Measurements from ENCODE around the gene FAM43A.

Gene FAM43A

GRCh38 chr3:194664857-194665256, 20.8 kb upstream of the FAM43A start:
- H3K4me3 ChIP-seq (replicated peaks; ENCODE audit: low read depth, low read length) = no peak overlapping the region
- peak; percentile 87 for DNase-seq (ENCODE audit: low read depth)
- peak; percentile 42 for TF ChIP-seq CTCF (IDR thresholded peaks at IDR 0.05; ENCODE audit: low read length, missing control alignments)

DNA sequence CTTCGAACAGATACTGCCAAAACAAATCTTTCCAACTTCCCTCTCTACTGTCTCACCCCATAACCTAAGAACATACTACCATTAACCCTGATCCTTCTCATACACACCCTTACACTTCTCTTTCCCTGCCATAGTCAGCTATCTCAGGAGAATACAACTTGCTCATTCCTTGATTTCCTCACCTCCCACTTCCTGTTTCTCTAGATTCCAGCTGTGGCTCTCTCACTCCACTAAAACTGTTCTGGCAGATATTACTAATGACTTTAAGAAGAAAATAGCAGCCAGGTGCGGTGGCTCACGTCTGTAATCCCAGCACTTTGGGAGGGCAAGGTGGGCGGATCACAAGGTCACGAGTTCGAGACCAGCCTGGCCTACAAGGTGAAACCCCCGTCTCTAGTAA, 18.3 kb upstream of the FAM43A start:
- TF ChIP-seq CTCF (IDR thresholded peaks at IDR 0.05; ENCODE audit: low read length, missing control alignments) = no peak
- H3K4me3 ChIP-seq (replicated peaks; ENCODE audit: low read depth, low read length) = no peak overlapping the region
- peak; percentile 51 for DNase-seq (ENCODE audit: low read depth)

DNA sequence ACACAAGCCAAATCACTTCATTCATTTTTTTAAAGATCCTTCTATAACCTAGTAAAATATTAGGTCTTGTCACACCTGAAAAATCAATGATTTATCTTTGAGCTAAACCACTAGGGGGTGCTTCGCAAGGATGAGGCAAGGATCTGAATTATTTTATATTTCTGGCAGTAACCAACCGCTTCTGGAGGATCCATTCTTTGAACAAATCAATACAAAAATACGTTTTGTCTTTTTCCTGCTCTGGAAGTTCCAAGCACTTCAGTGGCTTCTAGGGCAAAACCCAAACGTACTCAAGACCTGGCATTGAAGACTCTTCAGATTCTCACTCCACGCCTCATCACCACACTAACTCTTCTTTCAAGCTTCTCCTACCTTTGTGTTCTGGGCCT, 14.2 kb upstream of the FAM43A start:
- H3K4me3 ChIP-seq (replicated peaks; ENCODE audit: low read depth, low read length) = peak overlapping the region; percentile 99
- peak; percentile 63 for TF ChIP-seq CTCF (IDR thresholded peaks at IDR 0.05; ENCODE audit: low read length, missing control alignments)
- peak; percentile 56 for DNase-seq (ENCODE audit: low read depth)

DNA sequence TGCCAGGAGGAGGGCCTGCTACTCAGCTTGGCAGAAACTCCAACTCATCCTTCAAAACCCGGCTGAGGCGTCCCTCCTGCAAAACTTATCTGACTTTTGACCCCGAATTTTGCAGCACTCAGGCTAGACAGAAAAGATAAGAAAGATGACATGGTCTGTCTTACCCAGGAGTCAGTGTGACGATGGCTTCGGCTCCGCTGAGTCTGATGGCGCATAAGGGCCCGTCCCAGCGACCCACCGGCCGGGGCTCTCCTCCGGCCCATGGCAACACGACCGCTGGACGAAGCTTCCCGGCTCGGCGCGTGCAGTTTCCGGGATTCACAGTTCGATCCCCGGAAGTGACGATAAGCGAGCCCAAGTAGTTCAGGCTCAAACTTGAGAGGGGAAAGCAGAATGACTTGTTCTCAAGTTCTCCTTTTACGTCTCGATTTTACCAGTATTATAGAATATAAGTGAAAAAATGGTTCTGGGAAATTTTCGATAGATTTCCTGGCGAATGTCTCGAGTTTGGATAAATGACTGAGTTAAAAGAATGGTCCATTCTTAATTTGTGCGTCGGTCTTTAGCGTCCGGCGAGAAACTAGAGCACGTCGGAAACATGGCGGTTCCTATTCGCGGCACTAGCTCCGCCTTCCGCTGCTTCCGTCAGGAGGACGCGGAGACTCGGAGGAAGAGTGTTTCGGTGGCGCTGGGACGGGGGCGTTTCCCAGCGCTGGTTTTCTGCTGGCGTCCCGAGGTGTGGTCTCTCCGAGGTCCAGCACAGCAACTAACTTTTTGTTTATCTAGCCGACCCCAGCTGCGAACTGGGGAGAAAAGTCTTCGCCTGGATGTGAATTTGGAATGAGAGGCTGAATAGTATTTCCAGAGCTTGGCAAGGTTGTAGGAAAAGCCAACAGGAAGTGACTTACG, 13.5 kb upstream of the FAM43A start, which contains the start of gene LSG1:
Gene LSG1, minus strand, starts transcription at position 292 of the 909 bp plus-strand sequence. Its CDS starts 29 bp downstream, at position 263.
- H3K4me3 ChIP-seq (replicated peaks; ENCODE audit: low read depth, low read length) = peak within 1 kb of the TSS; percentile 99
- peak; percentile 98 for DNase-seq (ENCODE audit: low read depth)
- TF ChIP-seq CTCF (IDR thresholded peaks at IDR 0.05; ENCODE audit: low read length, missing control alignments) = no peak

DNA sequence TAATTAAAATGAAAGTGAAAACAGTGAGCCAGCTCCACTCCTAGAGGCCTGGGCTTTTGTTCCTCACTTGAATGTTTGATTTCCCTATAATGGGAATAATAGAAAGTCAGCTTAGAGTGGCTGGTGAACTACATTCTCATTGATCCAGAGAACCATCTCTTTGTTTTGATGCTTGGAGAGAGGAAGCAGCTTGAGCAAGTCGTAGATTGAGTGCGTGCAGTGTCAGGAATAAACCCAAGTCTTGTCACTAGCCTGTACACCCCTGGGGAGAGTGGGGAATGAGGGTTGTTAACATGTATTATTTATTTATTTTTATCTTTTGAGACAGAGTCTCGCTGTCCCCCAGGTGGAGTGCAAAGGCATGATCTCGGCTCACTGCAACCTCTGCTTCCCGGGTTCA, 12.8 kb upstream of the FAM43A start:
- DNase-seq (ENCODE audit: low read depth) = peak; percentile 13
- peak overlapping the region; percentile 99 for H3K4me3 ChIP-seq (replicated peaks; ENCODE audit: low read depth, low read length)
- no peak for TF ChIP-seq CTCF (IDR thresholded peaks at IDR 0.05; ENCODE audit: low read length, missing control alignments)

- H3K4me3 ChIP-seq (replicated peaks; ENCODE audit: low read depth, low read length) = no peak overlapping the region
- no peak for DNase-seq (ENCODE audit: low read depth)
- no peak for TF ChIP-seq CTCF (IDR thresholded peaks at IDR 0.05; ENCODE audit: low read length, missing control alignments)
Measured at GRCh38 chr3:194673761-194674160, 11.9 kb upstream of the FAM43A start.

Data from fibroblast of pulmonary artery (primary cell).